MM.1S (cell line): ENCODE results near the gene MOB1A.

Experiments used
- DNase-seq: peaks from one replicate; pipeline ENCODE4 v3.0.0-alpha.2; 2015
- H2AFZ ChIP-seq: fragments of 300-600 bp; sonication (generic); 2 replicates; pipeline ENCODE4 v1.6.0; 2016; ENCODE audit warnings: antibody characterized with exemption, low read length
- H3F3A ChIP-seq: fragments of 300-600 bp; sonication (generic); 2 replicates; pipeline ENCODE4 v1.6.1; 2016; ENCODE audit warnings: mild to moderate bottlenecking, antibody characterized with exemption, low read length, moderate library complexity, mixed read lengths; ENCODE audit not compliant: insufficient read depth
- H3K27ac ChIP-seq: fragments of 300-600 bp; sonication (generic); 2 replicates; pipeline ENCODE4 v1.5.1; 2016; ENCODE audit warnings: mild to moderate bottlenecking, low read length
- H3K27me3 ChIP-seq: fragments of 300-600 bp; sonication (generic); replicated peaks from 2 replicates; pipeline ENCODE4 v1.6.0; 2016; ENCODE audit warnings: low read length; ENCODE audit not compliant: insufficient read depth
- H3K36me3 ChIP-seq: fragments of 300-600 bp; sonication (generic); replicated peaks from 2 replicates; pipeline ENCODE4 v1.6.1; 2016; ENCODE audit warnings: mild to moderate bottlenecking, low read length, mixed read lengths; ENCODE audit not compliant: insufficient read depth
- H3K4me1 ChIP-seq: fragments of 300-600 bp; sonication (generic); 2 replicates; pipeline ENCODE4 v1.6.1; 2016; ENCODE audit warnings: low read length, mixed read lengths
- H3K4me2 ChIP-seq: fragments of 300-600 bp; sonication (generic); 2 replicates; pipeline ENCODE4 v1.6.0; 2016; ENCODE audit warnings: low read depth, low read length
- H3K4me3 ChIP-seq: fragments of 300-600 bp; sonication (generic); 2 replicates; pipeline ENCODE4 v1.5.1; 2016; ENCODE audit warnings: low read length, mixed read lengths
- H3K79me2 ChIP-seq: fragments of 300-600 bp; sonication (generic); 2 replicates; pipeline ENCODE4 v1.6.1; 2016; ENCODE audit warnings: mixed run types, low read length, mixed read lengths
- H3K9ac ChIP-seq: fragments of 300-600 bp; sonication (generic); 2 replicates; pipeline ENCODE4 v1.6.1; 2016; ENCODE audit warnings: low read length, mixed read lengths
- H3K9me2 ChIP-seq: fragments of 300-600 bp; sonication (generic); replicated peaks from 2 replicates; pipeline ENCODE4 v1.6.1; 2016; ENCODE audit warnings: mild to moderate bottlenecking, low read length, mixed read lengths; ENCODE audit not compliant: insufficient read depth
- H3K9me3 ChIP-seq: fragments of 300-600 bp; sonication (generic); replicated peaks from 2 replicates; pipeline ENCODE4 v1.6.1; 2016; ENCODE audit warnings: mild to moderate bottlenecking, low read length, mixed read lengths; ENCODE audit not compliant: insufficient read depth
- H4K20me1 ChIP-seq: fragments of 300-600 bp; sonication (generic); 2 replicates; pipeline ENCODE4 v1.6.1; 2016; ENCODE audit warnings: mild to moderate bottlenecking, low read length, moderate library complexity, mixed read lengths; ENCODE audit not compliant: insufficient read depth
- CTCF ChIP-seq: fragments of 300-600 bp; sonication (generic); IDR thresholded peaks from 2 replicates; pipeline ENCODE4 v1.5.1; 2016; ENCODE audit warnings: antibody characterized with exemption, low read length, mixed read lengths
- EZH2 ChIP-seq: fragments of 300-600 bp; sonication (generic); optimal IDR thresholded peaks from 2 replicates; pipeline ENCODE3; 2017; ENCODE audit warnings: low read depth, mild to moderate bottlenecking, antibody characterized with exemption, low read length, mixed read lengths
- EZH2phosphoT487 ChIP-seq: fragments of 300-600 bp; sonication (generic); IDR thresholded peaks from 2 replicates; pipeline ENCODE4 v1.6.1; 2018; ENCODE audit warnings: antibody characterized with exemption, low read length

The MOB1A gene

GRCh38 chr2:74119912-74120825 is 58.5 kb downstream of the MOB1A start:
- Histone ChIP-seq H3K79me2 (no peaks in the 10 kb centered on the region), H3K9me3 (no peaks in the 10 kb centered on the region), H3K36me3 (no peaks in the 10 kb centered on the region), H4K20me1 (no peaks in the 10 kb centered on the region), H3K4me3 (peak overlapping the region; percentile 95), H3K9me2 (no peaks in the 10 kb centered on the region), H3K27ac (peak overlapping the region; percentile 82), H3K27me3 (no peaks in the 10 kb centered on the region), H2AFZ (peak overlapping the region; percentile 85), H3K4me1 (peaks cover 9% of the 10 kb centered on the region), H3F3A (peaks cover 7% of the 10 kb centered on the region), H3K9ac (peak overlapping the region; percentile 90), H3K4me2 (peak overlapping the region; percentile 80)
- peak; percentile 88 for DNase-seq
- no peak for TF ChIP-seq EZH2phosphoT487
- peak; percentile 49 for TF ChIP-seq CTCF

GRCh38 chr2:74119339-74119738 is 59.3 kb downstream of the MOB1A start:
- no peaks in the 10 kb centered on the region for H3K9me3 ChIP-seq
- peak overlapping the region; percentile 80 for H3K4me2 ChIP-seq
- TF ChIP-seq EZH2phosphoT487 = no peak
- no peak for TF ChIP-seq EZH2
- peak; percentile 19; the same call in 1 of the 2 replicates for TF ChIP-seq CTCF
- H2AFZ ChIP-seq = peak overlapping the region; percentile 83
- H3K36me3 ChIP-seq = no peaks in the 10 kb centered on the region
- no peak overlapping the region for H3K9ac ChIP-seq
- H3F3A ChIP-seq = peaks cover 7% of the 10 kb centered on the region
- H3K4me1 ChIP-seq = peaks cover 9% of the 10 kb centered on the region
- no peak overlapping the region; the same call in 1 of the 2 replicates for H3K4me3 ChIP-seq
- DNase-seq = peak; percentile 10
- H3K9me2 ChIP-seq = no peaks in the 10 kb centered on the region
- H3K27ac ChIP-seq = no peak overlapping the region
- no peaks in the 10 kb centered on the region for H4K20me1 ChIP-seq
- H3K27me3 ChIP-seq = no peaks in the 10 kb centered on the region
- H3K79me2 ChIP-seq = no peaks in the 10 kb centered on the region

GRCh38 chr2:74111380-74111779 is 67.3 kb downstream of the MOB1A start:
- Histone ChIP-seq H3K4me2 (no peak overlapping the region), H3K4me1 (peaks cover 5% of the 10 kb centered on the region; the same call in 1 of the 2 replicates), H2AFZ (no peak overlapping the region), H3K79me2 (no peaks in the 10 kb centered on the region), H3K27ac (no peak overlapping the region), H3F3A (no peaks in the 10 kb centered on the region), H4K20me1 (no peaks in the 10 kb centered on the region), H3K9ac (no peak overlapping the region), H3K4me3 (no peak overlapping the region), H3K9me3 (no peaks in the 10 kb centered on the region), H3K27me3 (no peaks in the 10 kb centered on the region), H3K9me2 (no peaks in the 10 kb centered on the region), H3K36me3 (no peaks in the 10 kb centered on the region)
- DNase-seq = no peak
- TF ChIP-seq CTCF (no peak), EZH2 (no peak), EZH2phosphoT487 (no peak)
